ENCODE measurements around the gene EMILIN1. TPM values are rescaled to one million over a fixed set of nuclear protein-coding genes. Genes with fewer than 3 reads are reported as not detected.

Gene EMILIN1
- total RNA-seq, 1 experiment from 2014 or later, result 31.0 TPM

DNA sequence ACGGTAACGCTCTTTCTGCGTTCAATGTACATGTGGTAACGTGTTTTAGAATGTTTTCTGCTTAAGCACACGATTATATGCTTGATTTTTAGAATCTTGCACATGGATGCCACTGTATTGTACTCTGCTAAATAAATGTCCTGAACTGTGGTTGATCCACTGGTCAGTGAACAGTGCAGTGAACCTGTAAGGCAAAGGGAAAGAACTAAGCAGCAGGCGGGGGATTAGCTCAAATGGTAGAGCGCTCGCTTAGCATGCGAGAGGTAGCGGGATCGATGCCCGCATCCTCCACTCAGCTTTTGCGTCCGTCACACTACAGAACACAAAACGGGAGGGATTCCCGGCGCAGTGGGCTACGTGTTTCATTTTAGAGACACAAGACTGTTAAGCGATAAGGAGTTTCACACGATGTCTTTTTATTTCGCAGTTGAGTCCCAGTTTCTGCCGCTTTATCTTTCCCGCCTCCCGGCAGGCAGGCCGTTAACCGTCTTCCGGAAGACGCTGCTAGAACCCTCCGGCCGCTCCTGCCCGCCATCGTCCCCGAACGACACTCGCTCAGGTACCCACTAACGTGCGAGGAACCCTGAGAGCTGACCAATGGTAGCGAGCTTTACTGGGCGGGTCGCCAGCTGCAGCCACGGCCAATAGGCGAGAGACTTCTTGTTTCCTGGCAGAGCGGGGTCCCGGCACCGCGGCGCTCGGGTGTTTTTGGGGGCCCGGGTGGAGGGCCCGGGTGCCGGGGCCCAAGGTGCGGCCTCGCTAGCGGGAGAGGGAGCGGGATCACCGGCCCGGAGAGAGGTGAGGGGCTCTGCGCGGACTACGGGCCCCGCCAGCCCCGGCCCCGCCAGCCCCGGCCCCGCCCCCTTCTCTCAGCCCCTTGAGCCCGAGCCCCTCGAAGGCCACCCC lies 27.2 kb upstream of the EMILIN1 start, which contains the start of gene AGBL5:
Gene AGBL5 (plus strand): TSS at position 673 of the 906 bp plus-strand sequence. CDS start 1,291 bp downstream, outside the sequence.
- no TSS peak for BruUV-seq (replicated peaks)
- CTCF ChIA-PET, result interaction anchor here (0.9 kb wide), 1 partner anchor 30 kb away, joined by 3 read pairs; no protein-coding TSS in a partner anchor
- POLR2A ChIA-PET (ENCODE audit: low non-redundant PET), result interaction anchor here (0.6 to 0.7 kb wide), 5 partner anchors 16 to 705 kb away, joined by 3 to 8 read pairs (median 4); partner anchors contain the start of genes KHK and SELENOI

DNA sequence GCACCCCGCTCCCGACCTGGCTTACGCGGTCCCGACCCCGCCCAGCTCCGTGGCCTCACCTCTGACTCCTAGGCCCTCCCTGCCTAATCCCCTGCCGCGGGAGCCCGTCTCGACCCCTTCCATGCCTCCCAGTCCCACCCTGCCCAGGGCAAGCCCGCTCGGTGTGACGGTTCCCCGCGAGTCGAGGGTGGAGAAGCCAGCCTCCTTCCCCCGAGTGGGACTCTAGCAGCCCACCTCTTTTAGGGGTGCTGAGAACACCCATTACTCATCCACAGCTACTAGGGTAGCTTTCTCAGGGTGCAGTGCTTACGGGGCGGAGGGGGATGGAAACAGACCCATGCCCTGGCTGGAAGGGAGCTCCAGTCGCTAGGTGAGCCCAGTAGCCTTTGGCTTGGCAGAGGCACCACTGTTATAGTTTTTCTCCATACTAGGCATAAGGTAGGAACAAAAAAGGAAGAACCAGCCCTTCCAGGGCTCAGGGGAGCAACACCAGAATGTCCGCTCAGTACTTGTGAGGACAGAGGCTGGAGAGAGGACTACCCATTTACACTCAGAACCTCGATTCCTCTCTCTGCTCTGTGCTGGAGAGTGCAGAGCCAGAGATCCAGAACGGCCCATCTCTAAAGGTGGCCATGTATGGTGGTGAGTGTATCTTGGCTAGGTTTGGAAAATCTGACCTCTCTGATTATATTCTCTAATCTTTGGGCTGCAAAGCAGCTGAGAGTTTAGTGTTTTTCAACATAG lies 26.3 kb upstream of the EMILIN1 start:
- Histone ChIP-seq H3K36me3 (ENCODE audit: insufficient read depth, low read length, poor library complexity, severe bottlenecking) (peaks cover 41% of the 10 kb centered on the region), H3K27ac (ENCODE audit: low read depth, low read length, poor library complexity, severe bottlenecking) (peak overlapping the region; percentile 91), H3K9me3 (ENCODE audit: low read depth, low read length, poor library complexity, severe bottlenecking) (no peaks in the 10 kb centered on the region), H3K27me3 (replicated peaks; ENCODE audit: insufficient read depth, low read depth, low read length, poor library complexity) (no peaks in the 10 kb centered on the region), H3K4me1 (ENCODE audit: insufficient read depth, low read length, poor library complexity, severe bottlenecking) (peaks cover 12% of the 10 kb centered on the region), H3K4me3 (ENCODE audit: low read depth, low read length, poor library complexity, severe bottlenecking) (peak overlapping the region; percentile 74)
- ChIA-PET POLR2A (ENCODE audit: low non-redundant PET) (interaction anchor here (0.6 kb wide), 1 partner anchor 706 kb away, joined by 8 read pairs; the partner anchor contains the start of gene SELENOI), CTCF (interaction anchor here (0.6 kb wide), 1 partner anchor 38 kb away, joined by 3 read pairs; no protein-coding TSS in a partner anchor)
- TF ChIP-seq EZH2 (IDR thresholded peaks at IDR 0.05; ENCODE audit: borderline replicate concordance, low read depth, low read length, poor library complexity, severe bottlenecking), result no peak
- TF ChIP-seq, protein P1, sequence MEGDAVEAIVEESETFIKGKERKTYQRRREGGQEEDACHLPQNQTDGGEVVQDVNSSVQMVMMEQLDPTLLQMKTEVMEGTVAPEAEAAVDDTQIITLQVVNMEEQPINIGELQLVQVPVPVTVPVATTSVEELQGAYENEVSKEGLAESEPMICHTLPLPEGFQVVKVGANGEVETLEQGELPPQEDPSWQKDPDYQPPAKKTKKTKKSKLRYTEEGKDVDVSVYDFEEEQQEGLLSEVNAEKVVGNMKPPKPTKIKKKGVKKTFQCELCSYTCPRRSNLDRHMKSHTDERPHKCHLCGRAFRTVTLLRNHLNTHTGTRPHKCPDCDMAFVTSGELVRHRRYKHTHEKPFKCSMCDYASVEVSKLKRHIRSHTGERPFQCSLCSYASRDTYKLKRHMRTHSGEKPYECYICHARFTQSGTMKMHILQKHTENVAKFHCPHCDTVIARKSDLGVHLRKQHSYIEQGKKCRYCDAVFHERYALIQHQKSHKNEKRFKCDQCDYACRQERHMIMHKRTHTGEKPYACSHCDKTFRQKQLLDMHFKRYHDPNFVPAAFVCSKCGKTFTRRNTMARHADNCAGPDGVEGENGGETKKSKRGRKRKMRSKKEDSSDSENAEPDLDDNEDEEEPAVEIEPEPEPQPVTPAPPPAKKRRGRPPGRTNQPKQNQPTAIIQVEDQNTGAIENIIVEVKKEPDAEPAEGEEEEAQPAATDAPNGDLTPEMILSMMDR (conservative IDR thresholded peaks at IDR 0.05; ENCODE audit: low read depth, low read length), result no peak
- no peak for DNase-seq (ENCODE audit: low spot score)
- intact Hi-C loops (cut with micrococcal nuclease; ENCODE audit: unreplicated experiment), result no loop called here
- no TSS peak for BruUV-seq (replicated peaks)

More for the DNA sequence above, 27.2 kb upstream of the EMILIN1 start, which contains the start of gene AGBL5:
- intact Hi-C loops (cut with micrococcal nuclease; ENCODE audit: unreplicated experiment), result loop anchor here (1.0 kb wide), 1 partner anchor 19 kb away; the partner anchor contains the start of gene TMEM214
- H3K9me3 ChIP-seq (ENCODE audit: low read depth, low read length, poor library complexity, severe bottlenecking), result no peaks in the 10 kb centered on the region
- peaks cover 12% of the 10 kb centered on the region for H3K4me1 ChIP-seq (ENCODE audit: insufficient read depth, low read length, poor library complexity, severe bottlenecking)
- H3K27me3 ChIP-seq (replicated peaks; ENCODE audit: insufficient read depth, low read depth, low read length, poor library complexity), result no peaks in the 10 kb centered on the region
- H3K36me3 ChIP-seq (ENCODE audit: insufficient read depth, low read length, poor library complexity, severe bottlenecking), result peaks cover 33% of the 10 kb centered on the region
- DNase-seq (ENCODE audit: low spot score), result peak; percentile 95
- peak within 1 kb of the TSS; percentile 91 for H3K27ac ChIP-seq (ENCODE audit: low read depth, low read length, poor library complexity, severe bottlenecking)
- no peak for TF ChIP-seq EZH2 (IDR thresholded peaks at IDR 0.05; ENCODE audit: borderline replicate concordance, low read depth, low read length, poor library complexity, severe bottlenecking)
- TF ChIP-seq, protein P1 (conservative IDR thresholded peaks at IDR 0.05; ENCODE audit: low read depth, low read length), result no peak
- peak within 1 kb of the TSS; percentile 74 for H3K4me3 ChIP-seq (ENCODE audit: low read depth, low read length, poor library complexity, severe bottlenecking)

DNA sequence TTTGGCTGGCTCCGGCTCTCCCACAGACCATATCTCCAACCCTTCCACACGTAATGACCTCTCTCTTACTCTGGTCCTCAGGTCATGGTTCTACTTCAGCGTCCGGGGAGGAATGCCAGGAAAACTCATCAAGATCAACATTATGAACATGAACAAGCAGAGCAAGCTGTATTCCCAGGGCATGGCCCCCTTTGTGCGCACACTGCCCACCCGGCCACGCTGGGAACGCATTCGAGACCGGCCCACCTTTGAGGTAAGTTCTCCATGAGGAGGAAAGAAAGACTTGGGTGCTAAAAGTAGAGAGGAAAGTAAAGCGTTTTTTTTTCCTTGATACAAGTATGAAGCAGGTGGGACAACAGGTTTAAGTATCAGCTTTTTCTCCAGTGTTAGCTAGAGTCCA lies 25.1 kb upstream of the EMILIN1 start:
- intact Hi-C loops (cut with micrococcal nuclease; ENCODE audit: unreplicated experiment), result no loop called here
- TF ChIP-seq EZH2 (IDR thresholded peaks at IDR 0.05; ENCODE audit: borderline replicate concordance, low read depth, low read length, poor library complexity, severe bottlenecking), result no peak
- TF ChIP-seq, protein P1 (conservative IDR thresholded peaks at IDR 0.05; ENCODE audit: low read depth, low read length), result no peak
- CTCF ChIA-PET, result no interaction called here

More for the DNA sequence above, 25.1 kb upstream of the EMILIN1 start:
- Histone ChIP-seq H3K36me3 (ENCODE audit: insufficient read depth, low read length, poor library complexity, severe bottlenecking) (peaks cover 52% of the 10 kb centered on the region), H3K4me1 (ENCODE audit: insufficient read depth, low read length, poor library complexity, severe bottlenecking) (peaks cover 12% of the 10 kb centered on the region), H3K9me3 (ENCODE audit: low read depth, low read length, poor library complexity, severe bottlenecking) (no peaks in the 10 kb centered on the region), H3K27ac (ENCODE audit: low read depth, low read length, poor library complexity, severe bottlenecking) (no peak overlapping the region), H3K4me3 (ENCODE audit: low read depth, low read length, poor library complexity, severe bottlenecking) (no peak overlapping the region), H3K27me3 (replicated peaks; ENCODE audit: insufficient read depth, low read depth, low read length, poor library complexity) (no peaks in the 10 kb centered on the region)
- no TSS peak for BruUV-seq (replicated peaks)
- no peak for DNase-seq (ENCODE audit: low spot score)
- POLR2A ChIA-PET (ENCODE audit: low non-redundant PET), result no interaction called here
